Measurements from ENCODE around the gene KRTAP4-4. TPM values are rescaled to one million over a fixed set of nuclear protein-coding genes. Genes with fewer than 3 reads are reported as not detected.

The KRTAP4-4 gene
- total and polyA plus RNA-seq, 2 of the 8 experiments (the other 6 are each of a cell fraction or from before 2014, with no cell fraction given): not detected

- H3K4ac ChIP-seq (replicated peaks; ENCODE audit: insufficient read length, low read depth, low read length): no peak overlapping the region
- no peak overlapping the region for H2BK20ac ChIP-seq (ENCODE audit: low read length)
- no peak overlapping the region for H2AK5ac ChIP-seq (ENCODE audit: low read depth, low read length)
- H3K79me2 ChIP-seq (ENCODE audit: control insufficient read depth in 1 of 2, insufficient read depth in 2 of 2, low read length in 2 of 2): no peaks in the 10 kb centered on the region
- no peak overlapping the region for H2BK5ac ChIP-seq (ENCODE audit: low read depth, low read length)
- DNase-seq (ENCODE audit: low read depth in 1 of 2, low spot score in 2 of 2): no peak
- ChIA-PET POLR2A (ENCODE audit: partially characterized antibody) (no interaction called here), CTCF (ENCODE audit: partially characterized antibody) (interaction anchor here (0.6 kb wide), 1 partner anchor 1348 kb away, joined by 3 read pairs; no protein-coding TSS in a partner anchor)
- no peak overlapping the region for H3K4me2 ChIP-seq (ENCODE audit: insufficient read depth in 1 of 2, low read depth in 2 of 2, low read length in 2 of 2)
- no peak overlapping the region for H4K8ac ChIP-seq (ENCODE audit: extremely low read depth, insufficient read depth, low read length)
- no peak overlapping the region for H2BK15ac ChIP-seq (ENCODE audit: low read length)
- no peaks in the 10 kb centered on the region for H3K9me3 ChIP-seq (ENCODE audit: insufficient read depth in 2 of 2, low read depth in 1 of 2, low read length in 1 of 2)
- H2AFZ ChIP-seq (ENCODE audit: low read length): no peak overlapping the region
- FAIRE-seq: no peak
- no peaks in the 10 kb centered on the region for H4K20me1 ChIP-seq (replicated peaks in 1 of 2; ENCODE audit: control insufficient read depth in 1 of 2, insufficient read depth in 2 of 2, low read length in 2 of 2)
- H3K27ac ChIP-seq (ENCODE audit: low read depth, low read length): no peak overlapping the region
- H3K18ac ChIP-seq (ENCODE audit: extremely low read depth, low read length): no peak overlapping the region
- H3K36me3 ChIP-seq (ENCODE audit: control insufficient read depth in 2 of 4, insufficient read depth in 4 of 4, low read length in 3 of 4): no peaks in the 10 kb centered on the region
- H3K27me3 ChIP-seq (replicated peaks in 1 of 4; ENCODE audit: control insufficient read depth in 3 of 4, extremely low read depth in 1 of 4, insufficient read depth in 3 of 4, low read length in 3 of 4): no peaks in the 10 kb centered on the region
- no peak overlapping the region for H4K5ac ChIP-seq (ENCODE audit: insufficient read length, low read depth, low read length)
- H2BK12ac ChIP-seq (ENCODE audit: low read depth, low read length): no peak overlapping the region
- H3K23ac ChIP-seq (ENCODE audit: insufficient read length): no peak overlapping the region
- no peaks in the 10 kb centered on the region; the same call in 1 of the 2 replicates for H3K23me2 ChIP-seq (ENCODE audit: low read depth, low read length)
- no peak overlapping the region for H2BK120ac ChIP-seq (replicated peaks; ENCODE audit: low read depth, low read length)
- H3K4me1 ChIP-seq (replicated peaks in 1 of 4; ENCODE audit: control insufficient read depth in 3 of 4, insufficient read depth in 4 of 4, low read length in 3 of 4): no peaks in the 10 kb centered on the region
- H3K56ac ChIP-seq (replicated peaks; ENCODE audit: insufficient read length, low read depth, low read length): no peak overlapping the region
- H3K14ac ChIP-seq (ENCODE audit: insufficient read length): no peak overlapping the region
- no peak overlapping the region for H3K4me3 ChIP-seq (ENCODE audit: extremely low read depth in 1 of 4, insufficient read depth in 2 of 4, low read depth in 3 of 4, low read length in 4 of 4)
- H4K91ac ChIP-seq (replicated peaks; ENCODE audit: insufficient read length, low read length): no peak overlapping the region
- WGBS, 2 experiments (ENCODE audit: extremely low coverage in 1 of 2, insufficient coverage in 1 of 2, insufficient read length in 1 of 2, insufficient replicate concordance in 2 of 2, low coverage in 1 of 2, low lambda C conversion rate in 2 of 2, missing lambda C conversion rate in 1 of 2): 76% methylated on average over 1 of the region's 1 CpG; no CpG with 5 or more reads in 1 of the 2 experiments
- H3K79me1 ChIP-seq (ENCODE audit: low read depth, low read length): no peaks in the 10 kb centered on the region
- TF ChIP-seq CHD2 (IDR thresholded peaks at IDR 0.05; ENCODE audit: low read length) (no peak), CBX8 (IDR thresholded peaks at IDR 0.05; ENCODE audit: borderline replicate concordance, low read depth, low read length) (no peak)
- H3K9ac ChIP-seq (replicated peaks in 1 of 4; ENCODE audit: extremely low read depth in 1 of 4, low read depth in 3 of 4, low read length in 3 of 4): no peak overlapping the region
These were observed 18.5 kb upstream of the KRTAP4-4 start for GRCh38 chr17:41178843-41179616.

Measured in H1 (cell line).